WTC11 (cell line): ENCODE results near the gene ZNF799.

ENCODE experiments used
- CTCF ChIP-seq: fragments of 200-600 bp; IDR thresholded peaks from 2 replicates; pipeline ENCODE4 v1.8.0; 2022; ENCODE audit warnings: antibody characterized with exemption
- FOXK1 ChIP-seq: sonication (generic); formaldehyde crosslinking; IDR thresholded peaks from 2 replicates; pipeline ENCODE4 v1.8.0; 2022; ENCODE audit warnings: mild to moderate bottlenecking, moderate library complexity, missing genetic modification reagents
- MAX ChIP-seq: sonication (generic); formaldehyde crosslinking; IDR thresholded peaks from 2 replicates; pipeline ENCODE4 v1.8.0; 2022; ENCODE audit warnings: mild to moderate bottlenecking, missing genetic modification reagents

- TF ChIP-seq CTCF (no peak), MAX (no peak), FOXK1 (CRISPR knock-in tag) (no peak)
Measured at GRCh38 chr19:12364391-12365235, 36.5 kb downstream of the ZNF799 start.
